K562 (cell line): ENCODE results near the gene LTBP1. TPM values are rescaled to one million over a fixed set of nuclear protein-coding genes. Genes with fewer than 3 reads are reported as not detected.

Experiments
- ATAC-seq: fragments of 200-7000 bp; cut with Tn5 transposase; 3 replicates; pipeline ENCODE4 v1.9.1; 2020; ENCODE audit warnings: moderate library complexity
- BruUV-seq: library from RNA; stranded (reverse); fragments of 400-500 nt; replicated peaks from 2 replicates; lab custom pipeline; 2021; lab: Mats Ljungman, UMichigan
- CTCF ChIA-PET: fragments of 300-600 bp; formaldehyde crosslinking; extraction: SDS; loops from one replicate; lab custom pipeline; 2021; ENCODE audit warnings: low intra/inter-chr PET ratio; lab: Yijun Ruan, JAX
- POLR2A ChIA-PET: fragments of 300-600, 350-650 bp; sonication (Branson Sonifier 250); formaldehyde crosslinking; extraction: SDS; loops from one replicate; lab custom pipeline; 2021; ENCODE audit warnings: antibody characterized with exemption, inconsistent platforms; lab: Yijun Ruan, JAX
- DNase-seq, 4 experiments: peaks; one replicate each; pipeline versions ENCODE4 v3.0.0 to v3.0.0-alpha.2; 2011 to 2018; ENCODE audit warnings: low spot score in 3 of 4, mixed read lengths in 3 of 4; ENCODE audit errors: extremely low read depth in 1 of 4
- FAIRE-seq: peaks from 2 replicates; lab custom pipeline; 2011; peaks lifted over from hg19 to GRCh38; lab: Jason Lieb, UNC
- H2AFZ ChIP-seq: 2 replicates; pipeline ENCODE4 v1.6.0; 2011; ENCODE audit warnings: low read depth, low read length, control low read depth, inconsistent platforms
- H3K27ac ChIP-seq: fragments of 200-600 bp; 3 replicates; pipeline ENCODE4 v1.8.0; 2011; ENCODE audit warnings: low read depth, mild to moderate bottlenecking, control low read depth, inconsistent platforms, low read length, moderate library complexity, mixed read lengths; ENCODE audit errors: extremely low read depth
- H3K27me3 ChIP-seq, 2 experiments: fragments of 300-600 bp in 1 of 2; 2 replicates in 1 of 2; 3 replicates in 1 of 2; pipeline versions ENCODE4 v1.6.0 to v1.8.0; 2011; ENCODE audit warnings: inconsistent platforms in 2 of 2, low read length in 2 of 2, mild to moderate bottlenecking in 1 of 2, mixed read lengths in 1 of 2, moderate library complexity in 1 of 2; ENCODE audit not compliant: control insufficient read depth in 2 of 2, insufficient read depth in 2 of 2
- H3K36me3 ChIP-seq: fragments of 300-600 bp; 3 replicates; pipeline ENCODE4 v1.8.0; 2011; ENCODE audit warnings: mild to moderate bottlenecking, low read length, inconsistent platforms; ENCODE audit not compliant: control insufficient read depth, insufficient read depth
- H3K4me1 ChIP-seq, 2 experiments: fragments of 200-600 bp in 1 of 2; replicated peaks in 1 of 2; 2 replicates in 1 of 2; 3 replicates in 1 of 2; pipeline versions ENCODE4 v1.5.1 to v1.8.0; 2011; ENCODE audit warnings: inconsistent platforms in 2 of 2, low read length in 2 of 2, mild to moderate bottlenecking in 1 of 2, mixed read lengths in 1 of 2, moderate library complexity in 1 of 2; ENCODE audit not compliant: control insufficient read depth in 2 of 2, insufficient read depth in 2 of 2
- H3K4me2 ChIP-seq: 2 replicates; pipeline ENCODE4 v1.6.1; 2011; ENCODE audit warnings: low read length, control low read depth, inconsistent platforms, mixed read lengths; ENCODE audit not compliant: insufficient read depth
- H3K4me3 ChIP-seq: fragments of 200-600 bp; sonication (generic), shearing (Covaris generic); 2 replicates; pipeline ENCODE4 v1.5.1; 2016; ENCODE audit warnings: control low read depth, inconsistent platforms
- H3K79me2 ChIP-seq: fragments of 200-600 bp; 3 replicates; pipeline ENCODE4 v1.8.0; 2011; ENCODE audit warnings: low read length, inconsistent platforms; ENCODE audit not compliant: control insufficient read depth, insufficient read depth
- H3K9ac ChIP-seq, 2 experiments: 2 replicates each; pipeline versions ENCODE4 v1.6.0 to v1.6.1; 2011; ENCODE audit warnings: low read depth in 2 of 2, low read length in 2 of 2, control low read depth in 1 of 2, inconsistent platforms in 1 of 2, mild to moderate bottlenecking in 1 of 2, mixed read lengths in 1 of 2; ENCODE audit not compliant: insufficient read depth in 1 of 2
- H3K9me1 ChIP-seq: one replicate; pipeline ENCODE4 v1.6.0; 2011; ENCODE audit warnings: inconsistent platforms, mild to moderate bottlenecking, low read length, moderate library complexity; ENCODE audit not compliant: control insufficient read depth, insufficient read depth
- H3K9me3 ChIP-seq: replicated peaks from 2 replicates; pipeline ENCODE4 v1.5.1; 2011; ENCODE audit warnings: low read depth, low read length, inconsistent platforms; ENCODE audit not compliant: control insufficient read depth, insufficient read depth
- H4K20me1 ChIP-seq: replicated peaks from 2 replicates; pipeline ENCODE4 v1.6.1; 2011; ENCODE audit warnings: low read length, inconsistent platforms, mixed read lengths; ENCODE audit not compliant: control insufficient read depth, insufficient read depth
- GATAD2B ChIP-seq: fragments of 450-650 bp; IDR thresholded peaks from 2 replicates; pipeline ENCODE4 v1.6.1; 2017; ENCODE audit warnings: mild to moderate bottlenecking, borderline replicate concordance
- RAD21 ChIP-seq, 2 experiments: fragments of 250-450 bp in 1 of 2; fragments of 450-650 bp in 1 of 2; sonication (Bioruptor Pico) in 1 of 2; formaldehyde crosslinking in 1 of 2; IDR thresholded peaks in 1 of 2; conservative IDR thresholded peaks in 1 of 2; 2 replicates each; pipeline versions ENCODE4 v1.4.0 to v1.8.0; 2020 to 2022; ENCODE audit warnings: mild to moderate bottlenecking in 2 of 2, moderate library complexity in 1 of 2
- ZNF311 ChIP-seq: fragments of 250-450 bp; sonication (Bioruptor Pico); IDR thresholded peaks from 2 replicates; pipeline ENCODE4 v1.4.0; 2020; ENCODE audit warnings: mild to moderate bottlenecking, moderate library complexity
- WGBS: fragments of 100-300 bp; shearing (Covaris generic); methylation state at CpG from one replicate; pipeline ENCODE4 v1.1.6; 2016; ENCODE audit warnings: low coverage, mixed read lengths; ENCODE audit not compliant: insufficient coverage; ENCODE audit errors: missing lambda C conversion rate; 5-methylcytosine and 5-hydroxymethylcytosine counted together
- in situ Hi-C: fragments of 300-500 bp; cut with MboI; formaldehyde crosslinking; loops from 4 replicates; pipeline ENCODE4 v1.15.0; 2018; ENCODE audit warnings: inconsistent platforms, mixed read lengths
- intact Hi-C: fragments of 100-400 bp; cut with micrococcal nuclease; formaldehyde crosslinking; loops from 2 replicates; pipeline ENCODE4 v1.14.2; 2022
- polyA plus RNA-seq, 8 experiments: library from polyadenylated mRNA; depleted of rRNA in 4 of 8; stranded (reverse) in 5 of 8; unstranded in 3 of 8; fragments of >200 nt; fragmentation: Nextera tagmentation in 2 of 8; fragmentation: Illumina TruSeq in 1 of 8; extraction: Ambion mirVana in 2 of 8; extraction: Trizol in 1 of 8; gene quantifications; 2 replicates each; pipeline versions ENCODE4 v1.2.1 to v1.2.3, GENCODE V29; 2011 to 2014; ENCODE audit warnings: inconsistent platforms in 1 of 8, missing spikeins in 1 of 8
- total RNA-seq, 7 experiments: library from RNA; depleted of rRNA in 6 of 7; stranded (reverse); fragments of >200 nt in 6 of 7; fragmentation: Illumina TruSeq in 2 of 7; extraction: Trizol in 2 of 7; gene quantifications; 2 replicates each; pipeline versions ENCODE4 v1.2.1 to v1.2.3, GENCODE V29; 2011 to 2021; ENCODE audit warnings: low replicate concordance in 1 of 7
- TF ChIP-seq, protein P1 (sequence below), 3 experiments: IDR thresholded peaks in 2 of 3; conservative IDR thresholded peaks in 1 of 3; 2 replicates each; pipeline ENCODE4 v1.5.1; 2011 to 2012; ENCODE audit warnings: low read length in 3 of 3, mild to moderate bottlenecking in 3 of 3, control low read depth in 2 of 3, improper control_type of control experiment in 1 of 3, inconsistent platforms in 1 of 3, low read depth in 1 of 3, mixed read lengths in 1 of 3, moderate library complexity in 1 of 3; ENCODE audit not compliant: insufficient read depth in 2 of 3

Gene LTBP1
- total and polyA plus RNA-seq, 9 of the 15 experiments (the other 6 are each of a cell fraction or from before 2014, with no cell fraction given), result 3.6 to 16.4 (median 8.5) TPM

DNA sequence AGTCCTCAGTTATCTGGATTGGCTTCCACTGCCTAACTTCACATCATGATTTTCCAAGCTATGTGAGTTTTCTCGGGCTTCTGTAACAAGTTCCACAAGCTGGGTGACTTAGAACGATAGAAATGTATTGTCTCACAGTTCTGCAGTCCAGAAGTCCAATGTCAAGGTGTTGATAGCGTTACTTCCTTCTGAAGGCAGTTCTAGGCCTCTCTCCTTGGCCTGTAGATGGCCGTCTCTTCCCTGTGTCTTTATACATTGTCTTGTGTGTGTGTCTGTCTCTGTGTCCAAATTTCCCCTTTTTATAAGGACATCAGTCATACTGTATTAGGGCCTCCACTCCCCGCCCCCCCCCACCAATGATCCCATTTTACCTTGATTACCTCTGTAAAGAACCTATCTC is 7.5 kb downstream of the LTBP1 start:
- peak in 1 of 4 experiments; percentile 43 for DNase-seq
- Histone ChIP-seq H3K9me1 (no peaks in the 10 kb centered on the region), H3K4me1 (peaks cover 5 to 37% of the 10 kb centered on the region in 2 experiments; a peak in 3 of 5 replicates), H4K20me1 (no peaks in the 10 kb centered on the region), H2AFZ (peak overlapping the region; percentile 29; the same call in 1 of the 2 replicates), H3K27me3 (no peaks in the 10 kb centered on the region), H3K27ac (no peak overlapping the region; the same call in 1 of the 3 replicates), H3K9me3 (no peaks in the 10 kb centered on the region), H3K4me2 (no peak overlapping the region), H3K79me2 (0 out of 3 replicates have a peak, but pooled peaks cover 4% of the 10 kb centered on the region), H3K36me3 (no peaks in the 10 kb centered on the region; the same call in 2 of the 3 replicates), H3K9ac (peak overlapping the region in 1 of 2 experiments; percentile 27; a peak in 1 of 4 replicates), H3K4me3 (no peak overlapping the region)
- peak; percentile 49 for FAIRE-seq
- POLR2A ChIA-PET, result interaction anchor here (0.7 kb wide), 1 partner anchor 60 kb away, joined by 3 read pairs; no protein-coding TSS in a partner anchor
- TF ChIP-seq RAD21 (CRISPR knock-in tag; conservative IDR thresholded peaks at IDR 0.05 in 1 of 2, IDR thresholded peaks at IDR 0.05 in 1 of 2), result peak; percentile 40 to 64
- TF ChIP-seq, protein P1, sequence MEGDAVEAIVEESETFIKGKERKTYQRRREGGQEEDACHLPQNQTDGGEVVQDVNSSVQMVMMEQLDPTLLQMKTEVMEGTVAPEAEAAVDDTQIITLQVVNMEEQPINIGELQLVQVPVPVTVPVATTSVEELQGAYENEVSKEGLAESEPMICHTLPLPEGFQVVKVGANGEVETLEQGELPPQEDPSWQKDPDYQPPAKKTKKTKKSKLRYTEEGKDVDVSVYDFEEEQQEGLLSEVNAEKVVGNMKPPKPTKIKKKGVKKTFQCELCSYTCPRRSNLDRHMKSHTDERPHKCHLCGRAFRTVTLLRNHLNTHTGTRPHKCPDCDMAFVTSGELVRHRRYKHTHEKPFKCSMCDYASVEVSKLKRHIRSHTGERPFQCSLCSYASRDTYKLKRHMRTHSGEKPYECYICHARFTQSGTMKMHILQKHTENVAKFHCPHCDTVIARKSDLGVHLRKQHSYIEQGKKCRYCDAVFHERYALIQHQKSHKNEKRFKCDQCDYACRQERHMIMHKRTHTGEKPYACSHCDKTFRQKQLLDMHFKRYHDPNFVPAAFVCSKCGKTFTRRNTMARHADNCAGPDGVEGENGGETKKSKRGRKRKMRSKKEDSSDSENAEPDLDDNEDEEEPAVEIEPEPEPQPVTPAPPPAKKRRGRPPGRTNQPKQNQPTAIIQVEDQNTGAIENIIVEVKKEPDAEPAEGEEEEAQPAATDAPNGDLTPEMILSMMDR (IDR thresholded peaks at IDR 0.05 in 2 of 3, conservative IDR thresholded peaks at IDR 0.05 in 1 of 3; ENCODE audit: insufficient read depth in 2 of 3, low read depth in 1 of 3, low read length in 3 of 3), result peak in 1 of 3 experiments; percentile 44; a peak in 2 of 6 replicates
- TF ChIP-seq GATAD2B, result no peak
- no peak for TF ChIP-seq ZNF311 (CRISPR knock-in tag)
- in situ Hi-C loops, result loop anchor here (5.0 kb wide), 1 partner anchor 182 kb away; no protein-coding TSS in a partner anchor
- CTCF ChIA-PET, result no interaction called here
- BruUV-seq, result no TSS peak
- intact Hi-C loops, result loop anchor here (10.0 kb wide), 2 partner anchors 151 to 321 kb away; no protein-coding TSS in a partner anchor
- 22% methylated on average over 4 of the region's 5 CpGs for WGBS
- ATAC-seq, result peak; percentile 58
